GOT3 (cell line): ENCODE measurements around the gene PRKG1.
"Not testable (repeated sequence)": the region's sequence is repeated elsewhere in the genome, so short reads cannot be mapped to it uniquely, and the experiment has no call there.

ENCODE experiments used
- DNase-seq: peaks from one replicate; lab custom pipeline; 2025; ENCODE audit warnings: mixed read lengths; lab: John Stamatoyannopoulos, UW

Gene PRKG1

DNA sequence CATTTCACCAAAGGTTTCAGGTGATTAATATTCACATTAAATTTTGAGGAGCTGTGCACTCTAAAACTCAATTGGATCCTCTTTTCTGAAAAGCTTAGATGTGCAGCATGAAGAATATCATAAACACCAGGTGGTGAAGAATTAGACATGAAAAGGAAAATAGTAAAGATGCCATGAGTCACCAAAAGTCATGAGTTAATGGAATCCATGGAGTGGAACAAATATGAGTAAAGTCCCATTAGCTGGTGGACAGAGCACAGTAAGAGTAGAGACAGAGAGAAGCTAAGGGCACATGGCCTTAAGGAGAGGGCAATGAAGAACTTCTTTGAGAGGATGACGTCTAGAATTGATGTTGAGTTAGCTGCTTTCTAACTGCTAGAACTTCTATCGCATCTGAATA is 353.5 kb downstream of the PRKG1 start:
- no peak for DNase-seq

DNA sequence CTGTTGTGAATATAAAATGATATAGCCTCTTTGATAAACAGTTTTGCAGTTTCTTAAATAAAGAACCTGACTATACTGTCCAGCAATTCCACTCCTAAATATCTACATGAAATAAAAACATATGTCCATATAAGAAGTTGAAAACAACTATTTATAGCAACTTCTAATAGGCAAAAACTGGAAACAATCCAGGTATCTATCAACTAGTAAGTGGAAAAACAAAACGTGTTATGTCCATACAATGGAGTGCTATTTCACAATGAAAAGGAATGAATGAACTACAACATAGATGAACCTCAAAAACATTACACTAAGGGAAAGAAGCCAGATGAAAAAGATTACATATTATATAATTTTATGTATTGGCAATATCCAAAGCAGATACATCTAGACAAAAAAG is 356.2 kb downstream of the PRKG1 start:
- DNase-seq = no peak

DNA sequence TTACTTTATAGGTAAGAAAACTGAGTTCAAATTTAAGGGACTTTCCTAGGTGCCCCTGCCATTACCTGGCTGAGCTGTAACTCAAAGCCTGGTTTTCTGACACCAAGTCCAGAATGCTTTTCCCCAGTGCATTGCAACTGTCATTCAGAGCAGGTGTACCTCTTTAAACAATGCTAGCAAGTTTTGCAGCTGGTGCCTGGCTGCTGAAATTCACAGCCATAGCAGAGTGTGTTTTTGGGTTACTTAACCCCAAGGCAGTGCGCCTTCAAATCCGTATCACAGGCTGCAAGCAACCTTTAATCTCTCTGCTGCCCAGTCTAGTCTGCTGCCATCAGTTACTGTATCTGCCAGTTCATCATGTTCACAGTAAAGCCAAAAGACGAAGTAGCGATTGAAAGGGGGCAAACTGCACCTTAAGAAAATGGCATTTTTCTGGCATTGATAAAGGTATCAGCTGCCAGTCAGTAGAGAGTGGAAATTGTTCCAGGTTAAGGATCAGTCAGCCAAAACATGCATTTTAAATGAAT is 359.7 kb downstream of the PRKG1 start:
- no peak for DNase-seq

DNA sequence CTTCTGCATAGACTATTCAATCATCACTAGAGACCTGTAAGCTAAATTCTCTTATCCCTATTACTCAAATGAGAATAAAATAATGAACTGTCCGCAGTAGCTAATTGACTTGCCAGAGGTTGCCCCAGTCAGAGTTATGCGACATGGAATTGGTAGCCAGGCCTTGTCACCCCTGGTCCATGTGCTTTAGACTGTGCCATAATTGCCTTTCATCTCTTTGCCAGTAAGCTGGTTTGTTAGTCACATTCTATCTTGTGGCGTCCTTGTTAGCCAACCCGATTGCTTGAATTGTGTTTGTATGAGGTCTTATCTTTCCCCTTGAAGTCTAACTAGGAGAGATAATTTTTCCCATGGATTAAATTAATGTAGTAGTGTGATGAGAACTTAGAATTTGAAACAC is 362.5 kb downstream of the PRKG1 start:
- no peak for DNase-seq

DNA sequence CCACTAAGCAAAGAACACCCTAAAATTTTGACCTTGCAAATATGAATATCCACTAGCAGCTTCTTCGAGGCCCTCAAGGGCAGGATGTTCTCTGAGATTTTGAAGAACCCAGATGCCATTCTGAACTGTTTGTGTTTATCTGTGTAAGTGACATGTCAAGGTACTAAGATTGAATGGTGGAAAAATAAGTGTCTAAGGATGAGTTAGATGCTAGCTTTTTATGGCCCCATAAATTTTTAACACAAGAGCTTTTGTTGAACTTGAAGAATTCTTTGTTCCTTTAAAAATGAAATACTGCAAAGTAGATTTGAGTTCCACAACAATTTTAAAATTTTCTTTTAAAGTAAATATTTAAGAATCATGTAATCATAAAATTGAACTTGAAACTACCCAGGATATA is 365.4 kb downstream of the PRKG1 start:
- no peak for DNase-seq

DNA sequence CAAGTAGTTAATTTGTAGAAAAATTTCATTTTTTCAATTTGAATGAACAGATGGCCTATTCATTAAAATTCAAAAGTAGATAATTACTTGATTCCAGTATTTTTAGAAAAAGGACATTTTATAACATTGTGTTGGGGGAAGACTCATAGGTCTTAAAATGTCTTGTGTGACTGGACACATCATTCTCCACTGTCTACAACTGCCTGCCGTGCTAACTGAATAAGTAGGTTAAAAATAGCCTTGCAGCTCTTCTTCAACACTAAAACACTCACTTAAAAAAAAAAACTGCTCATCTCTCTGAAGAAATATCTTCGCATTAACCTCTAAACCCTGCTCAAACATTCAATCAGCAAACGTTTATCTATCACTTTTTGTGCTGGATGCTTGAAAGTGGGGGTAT is 371.3 kb downstream of the PRKG1 start:
- DNase-seq = no peak

DNA sequence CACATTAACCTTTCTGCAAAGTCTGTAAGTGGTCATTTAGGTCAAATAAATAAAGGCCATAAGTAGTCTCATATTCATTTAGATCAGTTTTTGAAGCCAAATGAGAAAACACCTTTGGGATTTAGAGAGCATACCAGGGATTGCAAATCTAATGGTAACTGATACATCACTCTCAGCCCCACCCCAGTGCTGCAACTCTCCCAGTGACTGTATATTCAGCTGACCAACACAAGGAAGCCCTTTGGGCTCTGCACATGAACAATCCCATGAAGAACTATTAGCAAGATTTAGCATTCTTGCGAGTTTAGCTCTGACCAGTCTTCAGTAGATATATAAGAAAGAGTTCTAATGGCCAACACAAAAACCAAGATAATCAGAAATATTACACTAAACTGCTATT is 372.8 kb downstream of the PRKG1 start:
- no peak for DNase-seq

DNA sequence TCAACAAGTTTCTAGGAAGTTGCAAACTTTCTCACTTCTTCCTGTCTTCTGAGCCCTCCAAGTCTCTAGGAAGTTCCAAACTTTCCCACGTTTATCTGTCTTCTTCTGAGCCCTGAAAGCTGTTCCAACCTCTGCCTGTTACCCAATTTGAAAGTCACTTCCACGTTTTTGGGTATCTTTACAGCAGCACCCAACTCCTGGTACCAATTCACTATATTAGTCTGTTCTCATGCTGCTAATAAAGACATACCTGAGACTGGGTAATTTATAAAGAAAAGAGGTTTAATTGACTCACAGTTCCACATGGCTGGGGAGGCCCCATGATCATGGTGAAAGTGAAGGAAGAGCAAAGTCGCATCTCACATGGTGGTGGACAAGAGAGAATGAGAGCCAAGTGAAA is 381.5 kb downstream of the PRKG1 start:
- DNase-seq = not testable (repeated sequence)

DNA sequence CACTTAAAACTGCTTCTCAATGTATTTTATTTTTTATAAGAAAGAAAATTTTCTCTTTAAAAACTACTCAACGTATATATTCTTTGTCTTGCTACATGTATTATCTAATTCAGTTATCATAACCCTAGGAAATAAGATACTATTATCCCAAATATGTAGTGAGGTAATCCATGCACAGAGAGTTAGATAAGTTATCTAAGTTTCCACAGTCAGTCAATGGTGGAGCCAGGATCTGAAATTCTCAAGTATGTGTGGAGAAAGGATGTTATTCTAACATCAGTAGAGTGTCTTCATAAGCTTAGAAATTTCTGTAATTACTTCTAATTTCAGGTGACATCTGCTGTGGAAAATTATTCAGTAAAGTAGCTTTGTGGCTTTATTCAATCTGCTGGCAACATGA is 385.2 kb downstream of the PRKG1 start:
- DNase-seq = no peak

DNA sequence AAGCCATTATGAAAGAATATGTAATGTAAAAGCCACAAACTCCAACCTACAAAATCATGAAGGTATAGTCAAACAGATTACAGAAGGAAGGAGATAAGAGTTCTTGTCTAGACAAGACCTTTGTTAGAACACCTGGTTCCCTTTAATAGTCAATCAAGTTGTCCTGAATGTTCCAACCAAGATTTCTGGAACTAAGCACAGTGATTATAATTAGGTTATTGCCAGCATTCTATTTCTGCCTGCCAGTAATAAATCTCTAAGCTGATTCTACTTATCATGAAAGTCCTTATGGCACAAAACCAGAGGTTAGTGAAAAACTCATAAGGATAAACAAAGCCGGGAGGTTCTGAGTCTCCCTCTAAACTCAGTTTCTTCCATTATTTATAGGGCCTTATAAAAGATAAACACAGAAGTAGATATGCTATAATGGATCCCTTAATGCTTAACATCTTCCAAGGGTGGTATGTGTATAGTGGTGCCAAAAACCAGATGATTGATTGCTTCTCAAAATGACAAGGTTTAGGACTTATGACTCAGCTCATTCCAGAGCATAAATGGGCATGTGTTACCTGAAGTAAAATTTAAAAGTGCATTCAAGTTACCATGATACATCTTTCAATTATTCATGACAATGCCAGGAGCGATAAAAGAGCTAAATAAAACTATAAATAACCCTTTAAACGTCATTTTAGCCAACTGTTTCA is 387.9 kb downstream of the PRKG1 start:
- DNase-seq = no peak

DNA sequence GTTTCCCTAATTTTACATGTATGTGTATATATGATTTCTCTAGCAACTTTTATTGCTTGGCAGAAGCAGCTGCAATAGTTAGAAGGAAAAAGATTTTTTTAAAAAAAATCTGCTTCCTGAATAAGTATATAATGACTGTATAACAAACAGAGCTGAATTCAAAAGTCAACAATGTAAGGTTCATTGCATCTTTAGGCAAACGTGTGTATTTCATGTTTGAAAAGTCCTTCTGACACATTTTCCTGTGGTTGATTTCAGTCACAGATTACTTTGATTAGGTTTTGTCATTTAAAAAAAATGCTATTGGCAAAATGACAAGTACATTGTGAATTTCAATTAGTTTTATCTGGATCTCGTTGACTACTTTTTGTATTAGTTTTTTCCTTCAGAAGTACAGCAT is 394.1 kb downstream of the PRKG1 start:
- no peak for DNase-seq

DNA sequence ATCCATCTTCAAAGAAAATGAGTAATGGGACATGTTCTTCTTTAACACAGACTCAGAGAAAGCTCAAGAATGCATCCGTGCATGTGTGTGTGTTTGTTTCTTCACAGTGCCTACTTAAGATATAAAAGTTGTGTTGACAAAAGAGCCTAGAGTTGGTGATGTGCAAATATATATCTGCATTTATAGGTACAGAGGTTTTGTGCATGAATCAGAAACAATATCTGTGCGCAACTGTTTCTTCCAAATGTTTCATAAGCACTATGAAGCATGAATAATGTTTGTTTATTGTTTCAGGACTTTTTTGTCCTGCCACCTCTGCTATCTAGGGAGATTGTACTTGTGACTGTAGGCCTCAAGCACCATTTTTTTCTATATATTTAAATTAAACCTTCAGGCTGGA is 395.4 kb downstream of the PRKG1 start:
- DNase-seq = no peak

DNA sequence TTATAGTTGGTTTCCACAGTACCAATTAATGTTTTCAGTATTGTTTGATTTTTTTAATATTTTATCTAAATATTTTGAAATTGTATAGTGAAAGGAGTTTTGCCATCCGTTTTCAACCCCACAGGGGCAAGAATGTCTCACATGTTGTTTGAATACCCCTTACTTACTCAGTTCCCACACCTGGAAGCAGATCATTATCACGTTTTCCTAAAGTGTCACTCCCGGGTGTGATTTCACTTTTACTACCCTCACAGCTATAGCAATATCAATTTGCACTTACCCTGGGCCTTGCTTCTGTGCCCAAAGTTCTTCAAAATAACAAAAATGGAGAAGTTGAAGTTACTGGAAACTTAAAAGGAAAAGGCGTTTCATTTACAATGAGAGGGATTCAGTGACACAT is 397.0 kb downstream of the PRKG1 start:
- DNase-seq = no peak

DNA sequence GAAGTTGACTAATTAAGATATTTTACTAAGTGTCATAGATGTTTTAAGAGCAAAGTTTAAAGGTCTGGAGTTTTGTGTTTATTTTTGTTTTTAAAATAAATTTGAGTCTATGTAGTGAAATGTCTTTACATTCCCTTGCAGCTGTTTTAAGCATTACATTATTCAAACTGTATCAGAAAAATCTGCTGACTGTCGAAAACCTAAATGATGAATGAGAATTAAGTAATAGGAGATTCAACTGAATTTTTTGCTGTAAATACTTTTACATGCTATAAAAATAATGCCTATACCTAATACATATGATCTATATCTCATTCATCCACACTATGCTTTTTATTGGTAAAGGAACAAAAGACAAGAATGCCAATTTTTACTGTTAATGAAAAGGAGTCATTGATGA is 397.9 kb downstream of the PRKG1 start:
- no peak for DNase-seq

DNA sequence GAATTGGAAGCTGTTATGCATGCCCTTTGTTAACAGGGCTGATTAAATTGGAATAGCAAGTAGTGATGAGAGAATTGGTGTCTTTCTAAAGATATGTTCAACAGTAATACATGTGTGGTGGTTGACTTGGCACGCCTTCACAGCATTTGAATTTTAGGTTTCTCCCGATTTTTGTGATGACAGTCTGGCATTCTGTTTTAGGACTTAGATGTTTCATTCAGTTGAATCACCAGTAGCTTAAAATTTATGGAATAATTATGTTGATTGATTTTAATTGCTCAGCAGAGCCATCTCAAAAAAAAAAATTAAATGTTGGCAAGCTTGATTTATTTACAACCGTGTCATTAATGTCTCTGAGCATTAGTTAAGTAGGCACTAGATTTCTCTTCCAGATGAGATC is 405.4 kb downstream of the PRKG1 start:
- DNase-seq = no peak

DNA sequence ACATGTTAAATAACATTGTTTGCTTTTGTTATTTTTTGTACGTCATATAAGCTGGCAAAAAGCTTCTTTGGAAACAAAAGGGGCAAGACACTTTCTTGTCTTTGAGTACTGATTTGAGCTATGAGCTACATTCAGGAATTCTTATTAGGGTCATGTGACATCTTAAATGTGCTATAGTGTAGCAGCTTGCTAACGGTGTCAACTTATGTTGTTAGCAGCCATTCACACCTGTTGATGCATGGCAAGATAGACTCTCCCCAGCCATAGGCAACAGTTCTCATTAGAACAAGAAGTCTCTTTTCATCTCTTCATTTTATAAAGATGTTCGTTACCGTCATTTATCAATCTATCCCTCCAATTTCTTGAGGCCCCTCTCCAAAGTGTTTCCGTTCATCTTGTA is 411.4 kb downstream of the PRKG1 start:
- no peak for DNase-seq

DNA sequence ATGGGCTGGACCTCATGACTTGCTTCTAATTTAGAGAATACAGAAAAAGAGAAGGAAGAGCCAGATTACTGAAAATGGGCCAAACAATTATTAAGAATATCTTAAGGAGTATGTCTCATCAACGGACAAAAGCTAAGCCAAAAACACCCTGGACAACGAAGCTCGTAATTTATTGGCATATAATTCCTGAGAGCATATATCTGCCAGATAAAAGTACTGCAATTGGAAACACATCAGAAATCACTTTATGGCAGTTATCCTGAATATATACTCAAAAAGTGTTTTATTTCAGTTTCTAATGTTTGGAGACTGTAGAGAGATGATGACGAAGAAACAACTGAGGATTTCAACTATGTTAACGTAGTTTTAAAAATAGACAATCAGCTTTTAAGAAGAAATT is 413.3 kb downstream of the PRKG1 start:
- DNase-seq = no peak

DNA sequence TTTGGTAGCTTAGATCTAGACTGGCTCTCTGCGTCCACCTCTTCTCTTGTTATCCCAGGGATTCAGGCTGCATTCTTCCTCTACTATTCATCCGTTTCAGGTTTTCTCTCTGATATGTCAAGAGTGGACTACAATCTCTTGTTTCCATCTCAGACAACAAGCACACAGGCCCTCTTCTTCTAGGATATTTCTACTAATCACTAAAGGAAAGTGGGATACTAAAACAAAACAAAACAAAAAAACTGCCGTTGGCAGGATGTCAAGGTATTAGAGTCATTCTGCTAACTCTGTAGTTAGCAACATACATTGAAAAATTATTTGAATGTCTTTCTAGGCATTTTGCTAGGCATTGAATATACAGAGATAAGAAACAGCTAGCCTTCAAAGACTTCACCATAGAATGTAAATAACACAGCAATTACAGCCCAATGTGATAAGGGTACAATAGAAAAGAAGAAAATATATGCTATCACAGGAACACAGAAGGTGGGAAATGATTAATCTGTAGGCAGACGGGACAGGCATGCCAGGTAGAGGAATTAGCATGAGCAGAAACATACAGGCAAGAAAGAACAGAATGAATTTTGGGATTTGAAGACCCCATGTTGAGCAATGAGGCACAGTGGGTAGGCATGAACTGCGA is 414.6 kb downstream of the PRKG1 start:
- no peak for DNase-seq

DNA sequence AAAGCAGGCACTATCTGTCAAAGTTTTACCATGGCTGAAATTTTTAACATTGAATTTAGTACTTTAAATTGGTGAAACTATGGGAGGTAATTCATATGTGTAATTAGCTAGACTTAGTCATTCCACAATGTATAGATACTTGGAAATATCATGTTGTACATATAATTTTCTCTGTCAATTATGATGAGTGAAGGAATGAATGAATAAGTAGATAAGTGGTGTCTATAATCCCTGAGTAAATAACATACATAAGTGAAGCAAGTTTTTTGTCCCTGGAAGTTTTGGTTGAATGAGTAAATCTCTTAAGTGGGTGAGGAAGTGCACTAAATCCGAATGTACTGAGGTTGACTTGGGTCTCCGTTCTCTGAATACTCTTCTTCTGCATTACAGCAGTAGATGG is 424.1 kb downstream of the PRKG1 start:
- DNase-seq = no peak

DNA sequence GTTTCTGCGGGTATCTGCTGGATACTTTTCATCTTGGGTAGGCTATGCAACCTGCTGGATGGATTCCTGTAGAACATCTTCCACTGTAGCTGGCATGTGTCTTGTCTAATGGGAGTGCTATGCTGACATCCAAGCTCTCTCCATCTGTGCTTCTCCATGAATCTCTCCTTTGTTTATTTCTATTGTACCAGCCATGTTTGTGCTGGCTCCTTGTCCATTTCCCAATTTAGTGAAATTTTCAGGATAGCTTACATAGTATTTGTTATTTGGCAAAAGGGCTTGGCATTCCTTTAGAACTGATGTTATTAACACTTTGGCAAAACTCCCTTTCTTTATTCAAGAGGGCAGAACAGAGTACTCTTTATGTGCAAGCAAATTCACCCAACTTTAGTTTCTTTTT is 427.1 kb downstream of the PRKG1 start:
- DNase-seq = no peak

DNA sequence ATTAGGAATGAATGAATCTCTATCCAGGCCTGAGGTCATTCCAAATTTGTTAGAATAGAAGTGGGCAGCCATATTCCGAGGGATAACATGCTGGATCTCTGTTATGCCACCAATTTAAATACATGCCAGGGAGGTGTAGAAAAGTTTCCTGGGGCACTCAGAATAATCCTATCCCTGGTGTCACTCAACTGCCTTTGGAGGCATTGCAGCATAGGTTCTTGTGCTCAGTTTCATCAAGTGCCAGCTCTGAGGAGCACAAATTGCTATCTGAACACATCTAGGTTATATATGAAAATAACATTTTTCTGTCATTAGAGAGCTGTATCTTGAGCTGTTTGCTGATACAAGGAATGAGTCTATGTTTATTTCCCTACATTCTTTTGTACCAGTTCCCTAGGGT is 427.8 kb downstream of the PRKG1 start:
- no peak for DNase-seq

DNA sequence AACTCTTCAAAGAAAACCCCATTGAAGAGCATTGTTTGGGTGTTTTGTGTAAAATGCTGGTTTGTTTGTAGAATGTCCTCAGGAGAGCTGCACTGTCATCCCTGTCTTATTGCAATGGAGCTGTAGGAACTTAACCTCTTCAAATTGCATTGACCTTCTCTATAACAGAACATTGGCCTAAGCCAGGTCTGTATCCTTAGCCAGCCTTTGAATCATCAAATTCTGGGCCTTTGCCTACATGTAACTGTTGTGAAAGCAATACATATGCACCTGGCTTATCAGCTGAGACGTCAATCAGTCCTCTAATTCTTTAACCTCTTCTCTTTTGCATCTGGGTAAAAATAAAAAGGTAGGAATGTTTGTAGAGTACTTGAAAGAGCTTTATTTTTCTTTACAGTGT is 429.1 kb downstream of the PRKG1 start:
- DNase-seq = no peak

DNA sequence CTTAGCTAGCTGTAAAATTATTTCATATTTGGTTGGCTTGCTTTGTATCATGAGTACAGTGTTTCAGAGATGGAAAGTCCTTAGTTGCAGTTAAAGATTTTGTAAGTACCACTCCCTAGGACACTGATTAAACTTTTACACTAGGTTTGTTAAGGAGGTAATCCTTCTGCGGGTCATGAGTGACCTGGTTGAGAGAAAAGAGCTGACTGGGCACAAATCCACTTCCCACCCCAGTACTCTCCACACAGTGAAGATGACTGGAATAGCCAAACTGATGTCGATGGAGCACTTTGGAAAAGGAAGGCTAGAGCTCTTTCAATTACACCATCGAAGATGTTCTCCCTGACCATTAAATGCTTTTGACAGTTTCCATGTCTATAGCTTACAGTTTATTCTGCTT is 433.2 kb downstream of the PRKG1 start:
- DNase-seq = no peak

DNA sequence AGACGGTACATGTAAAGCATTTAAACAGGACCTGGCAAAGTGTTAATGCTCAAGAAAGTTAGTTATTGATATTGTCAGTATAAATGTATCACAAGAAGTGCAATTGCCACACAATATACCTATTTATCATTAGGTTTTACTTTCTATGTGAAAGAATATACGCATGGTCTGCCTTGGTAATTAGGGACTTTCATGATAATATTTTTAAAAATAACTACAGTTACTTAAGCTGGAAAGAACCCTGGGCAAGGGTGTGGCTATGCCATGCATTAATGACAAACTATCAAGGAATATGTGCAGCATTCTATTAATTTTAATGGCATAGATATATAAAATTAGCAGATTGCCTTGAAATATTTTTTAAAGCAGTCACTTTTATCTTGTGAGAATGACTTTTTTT is 433.9 kb downstream of the PRKG1 start:
- no peak for DNase-seq
